GM10248 (cell line): Measurements from ENCODE around the gene HLA-DQB1.

ENCODE experiments used
- CTCF ChIA-PET: fragments of 300-600 bp; sonication (Branson Sonifier 250); formaldehyde crosslinking; extraction: SDS; loops from one replicate; lab custom pipeline; 2021; ENCODE audit warnings: antibody characterized with exemption; lab: Yijun Ruan, JAX
- POLR2A ChIA-PET: fragments of 350-650 bp; sonication (Branson Sonifier 250); formaldehyde crosslinking; extraction: SDS; loops from one replicate; lab custom pipeline; 2020; ENCODE audit warnings: antibody characterized with exemption; lab: Yijun Ruan, JAX
- DNase-seq: peaks from one replicate; pipeline ENCODE4 v3.0.0; 2012; ENCODE audit errors: extremely low spot score
- TF ChIP-seq, protein P1 (sequence below): IDR thresholded peaks from 2 replicates; pipeline ENCODE4 v1.5.1; 2012; ENCODE audit warnings: mild to moderate bottlenecking, low read depth; ENCODE audit errors: extremely low read depth, missing control alignments, control extremely low read depth

The HLA-DQB1 gene

DNA sequence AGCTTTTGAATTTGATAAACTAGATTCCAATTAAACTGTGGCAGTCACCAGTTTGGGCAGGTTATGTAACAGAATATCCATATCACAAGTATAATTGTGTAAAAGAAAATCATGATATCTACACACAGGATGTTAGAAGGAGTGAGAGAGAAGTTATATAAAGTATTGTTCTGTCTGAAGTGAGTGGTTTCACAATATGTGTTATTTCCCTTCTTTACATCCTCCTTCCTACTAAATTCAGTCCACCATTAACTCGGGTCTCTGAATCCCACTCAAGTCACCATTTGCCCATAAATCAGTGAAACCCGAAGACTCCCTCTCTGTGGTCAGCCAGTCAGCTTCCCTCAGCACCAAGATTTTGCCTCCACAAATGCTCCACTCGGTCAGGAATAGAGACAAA, 796 bp downstream of the HLA-DQB1 start:
- DNase-seq: no peak
- TF ChIP-seq, protein P1, sequence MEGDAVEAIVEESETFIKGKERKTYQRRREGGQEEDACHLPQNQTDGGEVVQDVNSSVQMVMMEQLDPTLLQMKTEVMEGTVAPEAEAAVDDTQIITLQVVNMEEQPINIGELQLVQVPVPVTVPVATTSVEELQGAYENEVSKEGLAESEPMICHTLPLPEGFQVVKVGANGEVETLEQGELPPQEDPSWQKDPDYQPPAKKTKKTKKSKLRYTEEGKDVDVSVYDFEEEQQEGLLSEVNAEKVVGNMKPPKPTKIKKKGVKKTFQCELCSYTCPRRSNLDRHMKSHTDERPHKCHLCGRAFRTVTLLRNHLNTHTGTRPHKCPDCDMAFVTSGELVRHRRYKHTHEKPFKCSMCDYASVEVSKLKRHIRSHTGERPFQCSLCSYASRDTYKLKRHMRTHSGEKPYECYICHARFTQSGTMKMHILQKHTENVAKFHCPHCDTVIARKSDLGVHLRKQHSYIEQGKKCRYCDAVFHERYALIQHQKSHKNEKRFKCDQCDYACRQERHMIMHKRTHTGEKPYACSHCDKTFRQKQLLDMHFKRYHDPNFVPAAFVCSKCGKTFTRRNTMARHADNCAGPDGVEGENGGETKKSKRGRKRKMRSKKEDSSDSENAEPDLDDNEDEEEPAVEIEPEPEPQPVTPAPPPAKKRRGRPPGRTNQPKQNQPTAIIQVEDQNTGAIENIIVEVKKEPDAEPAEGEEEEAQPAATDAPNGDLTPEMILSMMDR: no peak
- ChIA-PET CTCF (interaction anchor here (1.2 to 1.4 kb wide), 3 partner anchors 43 to 203 kb away, joined by 3 to 4 read pairs (median 3); partner anchors contain the start of gene TAP1), POLR2A (interaction anchor here (0.7 to 1.5 kb wide), 4 partner anchors 19 to 306 kb away, joined by 4 to 9 read pairs (median 6); partner anchors contain the start of gene HLA-DQA1)

DNA sequence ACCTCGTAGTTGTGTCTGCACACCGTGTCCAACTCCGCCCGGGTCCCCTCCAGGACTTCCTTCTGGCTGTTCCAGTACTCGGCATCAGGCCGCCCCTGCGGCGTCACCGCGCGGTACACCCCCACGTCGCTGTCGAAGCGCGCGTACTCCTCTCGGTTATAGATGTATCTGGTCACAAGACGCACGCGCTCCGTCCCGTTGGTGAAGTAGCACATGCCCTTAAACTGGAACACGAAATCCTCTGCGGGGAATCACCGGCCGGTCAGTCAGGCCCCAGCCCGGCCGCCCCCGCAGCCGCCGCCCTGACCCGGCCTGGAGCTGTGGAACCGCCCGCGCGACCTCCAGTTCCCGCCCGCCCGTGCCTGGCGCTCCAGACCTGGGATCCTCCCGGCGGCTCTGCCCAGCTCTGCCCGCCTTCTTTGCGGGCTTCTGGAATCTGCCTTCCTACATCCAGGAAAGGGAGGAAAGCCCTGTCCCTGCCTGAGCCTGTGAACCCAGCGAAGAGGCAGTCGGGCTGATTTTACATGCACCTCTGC, 1.6 kb downstream of the HLA-DQB1 start:
- TF ChIP-seq, protein P1: no peak
- POLR2A ChIA-PET: no interaction called here
- peak; percentile 27 for DNase-seq
- CTCF ChIA-PET: no interaction called here

GRCh38 chr6:32664354-32664753, 2.1 kb downstream of the HLA-DQB1 start:
- ChIA-PET CTCF (no interaction called here), POLR2A (interaction anchor here (1.1 kb wide), 1 partner anchor 97 kb away, joined by 4 read pairs; no protein-coding TSS in a partner anchor)
- TF ChIP-seq, protein P1: no peak

DNA sequence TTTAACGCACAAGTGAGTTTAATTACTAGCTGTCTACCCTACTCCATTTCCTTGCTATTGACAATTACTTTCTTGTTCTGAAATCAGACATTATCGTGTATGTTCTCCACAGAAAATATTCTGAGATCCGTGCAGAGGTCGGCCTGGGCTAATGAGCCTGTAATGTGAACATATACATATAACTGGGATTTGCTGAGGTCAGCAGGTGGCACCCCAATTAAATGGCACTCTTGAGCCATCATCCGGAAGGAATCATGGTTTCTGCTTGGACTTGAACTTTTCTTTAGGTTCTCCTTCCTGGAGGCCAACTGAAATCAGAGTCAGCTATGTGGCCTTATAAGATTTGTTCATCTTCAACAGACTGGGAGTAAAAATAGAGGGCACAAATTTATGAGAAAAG, 3.6 kb downstream of the HLA-DQB1 start:
- CTCF ChIA-PET: no interaction called here
- DNase-seq: no peak
- POLR2A ChIA-PET: no interaction called here
- TF ChIP-seq, protein P1: no peak

More at GRCh38 chr6:32664354-32664753, 2.1 kb downstream of the HLA-DQB1 start:
- DNase-seq: no peak

GRCh38 chr6:32662099-32662498, 4.4 kb downstream of the HLA-DQB1 start:
- CTCF ChIA-PET: no interaction called here
- POLR2A ChIA-PET: no interaction called here
- TF ChIP-seq, protein P1: no peak
- no peak for DNase-seq

GRCh38 chr6:32659856-32660595, 6.4 kb downstream of the HLA-DQB1 start:
- POLR2A ChIA-PET: interaction anchor here (0.6 to 0.9 kb wide), 2 partner anchors 9 to 41 kb away, joined by 3 read pairs; no protein-coding TSS in a partner anchor

More at GRCh38 chr6:32659856-32660595, 6.4 kb downstream of the HLA-DQB1 start:
- CTCF ChIA-PET: interaction anchor here (1.0 to 1.9 kb wide), 5 partner anchors 22 to 243 kb away, joined by 3 to 5 read pairs (median 5); partner anchors contain the start of gene HLA-DQA1
- TF ChIP-seq, protein P1: no peak
- DNase-seq: peak; percentile 20
